SIG-M5 treated with dmso at 0.1 percent for 504 hours (cell line): Measurements from ENCODE around the gene CUL9.

ENCODE experiments used
- DNase-seq: peaks from one replicate; lab custom pipeline; 2025; ENCODE audit not compliant: unreplicated experiment; lab: John Stamatoyannopoulos, UW

The CUL9 gene

GRCh38 chr6:43172104-43173007, 9.6 kb upstream of the CUL9 start:
- peak; percentile 51 for DNase-seq

GRCh38 chr6:43173591-43174262, 8.3 kb upstream of the CUL9 start:
- no peak for DNase-seq

- peak; percentile 99 for DNase-seq
Observed at GRCh38 chr6:43174263-43175112, 7.5 kb upstream of the CUL9 start.

DNA sequence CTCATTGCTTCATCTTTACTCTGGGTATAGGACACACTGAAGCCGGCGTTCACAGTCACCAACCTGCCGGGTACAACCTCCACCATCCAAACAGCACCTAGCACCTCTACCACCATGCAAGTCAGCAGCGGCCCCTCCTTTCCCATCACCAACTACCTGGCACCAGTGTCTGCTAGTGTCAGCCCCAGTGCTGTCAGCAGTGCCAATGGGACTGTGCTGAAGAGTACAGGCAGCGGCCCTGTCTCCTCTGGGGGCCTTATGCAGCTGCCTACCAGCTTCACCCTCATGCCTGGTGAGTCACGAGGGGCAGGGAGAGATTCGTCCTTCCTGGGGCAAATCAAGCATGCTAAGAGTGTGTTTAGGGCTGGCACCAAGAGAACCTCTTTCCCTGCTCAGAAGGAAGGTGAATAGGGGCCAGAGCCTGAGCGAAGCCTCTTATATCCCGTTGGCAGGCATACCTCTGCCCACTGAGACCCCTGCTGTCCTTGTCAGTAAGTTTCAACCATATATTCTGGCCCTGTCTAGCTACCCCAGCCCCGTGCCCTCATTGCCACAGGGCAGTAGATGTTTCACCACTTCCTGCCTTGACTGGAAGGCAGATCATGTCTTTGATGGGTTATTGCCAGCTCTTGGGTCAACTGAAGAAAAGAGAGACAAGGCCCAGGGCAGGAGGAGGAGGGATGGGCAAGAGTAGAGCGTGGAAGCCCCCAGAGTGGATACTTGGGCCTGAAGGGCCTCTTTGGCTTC, 6.1 kb upstream of the CUL9 start:
- DNase-seq: no peak

DNA sequence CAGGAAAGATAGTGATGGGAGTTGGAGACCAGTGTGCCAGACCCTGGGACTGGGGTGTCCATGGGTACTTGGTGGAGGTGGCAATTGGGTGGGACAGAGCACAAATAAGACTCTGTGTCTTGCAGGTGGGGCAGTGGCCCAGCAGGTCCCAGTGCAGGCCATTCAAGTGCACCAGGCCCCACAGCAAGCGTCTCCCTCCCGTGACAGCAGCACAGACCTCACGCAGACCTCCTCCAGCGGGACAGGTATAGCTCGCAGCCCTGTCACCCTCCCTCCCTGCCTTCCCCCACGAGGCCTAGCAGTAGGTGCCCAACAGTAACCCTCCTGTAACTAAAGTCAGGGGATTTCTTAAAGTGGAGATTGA, 5.6 kb upstream of the CUL9 start:
- no peak for DNase-seq

GRCh38 chr6:43178150-43178549, 3.8 kb upstream of the CUL9 start:
- no peak for DNase-seq

DNA sequence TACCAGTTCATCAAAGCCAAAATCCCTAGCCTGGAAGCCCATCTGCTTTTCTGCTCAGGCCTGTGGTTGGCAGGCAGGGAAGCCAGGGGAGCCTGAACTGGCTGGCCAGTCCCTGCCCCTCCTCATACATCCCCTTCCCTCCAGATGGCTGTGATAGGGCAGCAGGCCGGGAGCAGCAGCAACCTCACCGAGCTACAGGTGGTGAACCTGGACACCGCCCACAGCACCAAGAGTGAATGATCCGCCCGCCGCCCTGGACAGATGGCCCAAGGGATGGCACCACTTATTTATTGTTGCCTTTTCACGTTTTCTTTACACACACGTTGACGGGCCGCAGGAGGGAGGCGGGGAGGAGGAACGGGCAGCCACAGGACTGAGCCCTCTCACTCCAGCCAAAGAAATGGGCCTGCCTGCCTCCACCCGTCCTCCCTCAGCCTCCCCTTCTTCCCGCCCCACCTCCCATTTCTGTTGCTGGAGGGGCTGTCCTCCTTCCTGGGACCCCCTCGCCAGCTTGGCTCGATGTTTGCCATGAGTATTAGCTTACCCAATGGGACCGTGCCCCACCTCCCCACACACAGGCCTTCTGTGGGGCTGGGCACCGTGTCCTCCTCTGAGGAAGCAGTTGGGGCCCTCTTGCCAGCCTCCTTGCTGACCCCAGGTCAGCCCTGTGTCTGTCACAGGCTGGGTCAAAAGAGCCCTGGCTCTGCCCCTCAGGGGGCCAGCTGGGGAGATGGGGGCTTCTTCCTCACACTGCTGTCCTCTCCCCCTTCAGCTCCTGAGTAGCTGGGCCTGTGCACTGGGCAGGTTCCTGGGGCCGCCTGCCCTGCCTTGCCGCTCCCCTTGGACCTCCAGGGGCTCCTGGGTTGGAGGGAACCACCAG, 2.8 kb upstream of the CUL9 start:
- no peak for DNase-seq

- no peak for DNase-seq
Observed at GRCh38 chr6:43180058-43180457, 1.9 kb upstream of the CUL9 start.

DNA sequence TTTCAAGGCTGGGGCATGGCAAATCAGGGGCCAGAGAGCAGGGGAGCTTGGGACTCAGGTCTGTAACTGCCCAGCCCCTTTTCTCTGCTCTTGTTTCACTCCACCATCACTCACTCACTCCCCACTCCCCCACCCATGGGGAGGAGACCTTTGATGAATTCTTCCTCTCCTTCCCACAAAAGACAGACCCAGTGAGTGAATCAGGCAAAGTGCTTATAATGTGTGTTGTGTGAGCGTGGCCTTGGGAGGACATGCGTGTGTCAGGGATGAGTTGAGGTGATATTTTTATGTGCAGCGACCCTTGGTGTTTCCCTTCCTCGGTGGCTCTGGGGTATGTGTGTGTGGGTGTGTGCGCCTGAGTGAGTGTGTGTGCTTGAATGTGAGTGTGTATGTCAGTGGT, 1.0 kb upstream of the CUL9 start:
- DNase-seq: no peak

DNA sequence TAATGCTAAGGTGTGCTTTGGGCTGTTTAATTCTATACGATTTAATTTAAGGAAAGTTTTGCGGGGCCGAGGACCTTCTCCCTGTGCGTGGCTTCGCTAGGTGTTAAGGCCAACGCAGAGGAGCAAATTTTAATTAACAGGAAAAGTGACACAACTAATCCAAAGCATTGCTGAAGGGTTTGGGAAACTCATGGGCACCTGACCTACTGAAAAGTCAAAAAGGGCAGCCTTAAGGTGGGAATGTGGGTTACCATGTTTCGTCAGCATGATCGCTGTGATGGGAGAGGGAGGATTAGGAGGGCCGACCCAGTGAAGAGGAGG, 415 bp upstream of the CUL9 start:
- DNase-seq: no peak

DNA sequence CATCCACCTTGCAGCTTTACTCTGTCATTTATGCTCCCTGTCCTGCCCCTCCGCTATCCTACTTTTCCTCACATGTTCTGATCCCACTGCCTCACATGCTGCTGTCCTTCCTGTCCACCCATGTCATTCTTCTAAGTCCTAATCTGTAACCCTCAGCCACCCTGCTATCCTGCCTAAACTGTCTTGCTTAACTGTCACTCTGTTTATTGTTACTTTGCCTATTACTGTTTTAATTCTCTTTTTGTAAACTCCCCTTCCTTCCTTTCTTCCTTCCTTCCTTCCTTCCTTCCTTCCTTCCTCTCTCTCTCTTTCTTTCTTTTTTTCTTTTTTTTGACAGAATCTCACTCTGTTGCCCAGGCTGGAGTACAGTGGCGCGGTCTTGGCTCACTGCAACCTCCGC, 1.4 kb downstream of the CUL9 start:
- no peak for DNase-seq

- DNase-seq: no peak
Observed at GRCh38 chr6:43184268-43184985, 2.4 kb downstream of the CUL9 start.

GRCh38 chr6:43185391-43185985, 3.5 kb downstream of the CUL9 start:
- no peak for DNase-seq

DNA sequence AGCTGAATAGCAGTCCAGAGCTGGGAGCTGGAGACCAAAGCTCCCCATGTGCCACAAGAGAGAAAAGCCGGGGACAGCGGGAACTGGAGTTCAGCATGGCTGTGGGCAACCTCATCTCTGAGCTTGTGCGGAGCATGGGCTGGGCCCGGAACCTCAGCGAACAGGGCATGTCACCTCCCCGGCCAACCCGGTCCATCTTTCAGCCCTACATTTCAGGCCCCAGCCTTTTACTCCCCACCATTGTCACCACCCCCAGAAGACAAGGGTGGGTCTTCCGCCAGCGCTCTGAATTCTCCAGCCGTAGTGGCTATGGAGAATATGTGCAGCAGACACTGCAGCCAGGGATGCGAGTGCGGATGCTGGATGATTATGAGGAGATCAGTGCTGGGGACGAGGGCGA, 4.0 kb downstream of the CUL9 start:
- DNase-seq: no peak

DNA sequence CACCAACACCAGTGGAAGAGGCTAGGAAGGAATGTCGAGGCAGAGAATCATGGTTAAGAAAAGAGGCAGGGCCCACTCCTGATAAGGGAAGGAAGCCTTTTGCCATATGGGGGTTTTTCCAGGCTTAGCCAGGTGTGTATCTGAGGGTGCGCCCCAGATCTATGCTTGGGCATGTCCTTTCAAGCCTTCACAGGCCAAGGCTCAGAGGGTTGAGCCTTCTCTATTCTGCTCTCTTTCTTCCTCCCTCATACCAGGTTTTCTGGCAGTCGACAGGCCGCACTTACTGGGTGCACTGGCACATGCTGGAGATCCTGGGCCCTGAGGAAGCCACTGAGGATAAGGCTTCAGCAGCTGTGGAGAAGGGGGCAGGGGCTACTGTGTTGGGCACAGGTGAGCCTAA, 4.7 kb downstream of the CUL9 start:
- no peak for DNase-seq

DNA sequence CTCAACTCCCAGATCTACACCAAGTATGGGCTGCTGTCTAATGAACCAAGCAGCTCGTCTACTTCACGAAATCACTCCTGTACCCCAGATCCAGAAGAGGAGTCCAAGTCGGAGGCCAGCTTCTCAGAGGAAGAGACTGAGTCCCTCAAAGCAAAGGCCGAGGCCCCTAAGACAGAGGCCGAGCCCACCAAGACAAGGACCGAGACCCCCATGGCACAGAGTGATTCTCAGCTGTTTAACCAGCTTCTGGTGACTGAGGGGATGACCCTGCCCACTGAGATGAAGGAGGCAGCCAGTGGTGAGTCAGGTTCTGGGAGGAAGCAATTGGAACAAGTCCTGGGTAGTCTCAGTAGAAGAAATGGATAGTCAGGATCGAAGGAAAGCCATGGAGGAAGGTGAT, 5.8 kb downstream of the CUL9 start:
- DNase-seq: no peak

- DNase-seq: no peak
Observed at GRCh38 chr6:43188426-43188825, 6.4 kb downstream of the CUL9 start.

DNA sequence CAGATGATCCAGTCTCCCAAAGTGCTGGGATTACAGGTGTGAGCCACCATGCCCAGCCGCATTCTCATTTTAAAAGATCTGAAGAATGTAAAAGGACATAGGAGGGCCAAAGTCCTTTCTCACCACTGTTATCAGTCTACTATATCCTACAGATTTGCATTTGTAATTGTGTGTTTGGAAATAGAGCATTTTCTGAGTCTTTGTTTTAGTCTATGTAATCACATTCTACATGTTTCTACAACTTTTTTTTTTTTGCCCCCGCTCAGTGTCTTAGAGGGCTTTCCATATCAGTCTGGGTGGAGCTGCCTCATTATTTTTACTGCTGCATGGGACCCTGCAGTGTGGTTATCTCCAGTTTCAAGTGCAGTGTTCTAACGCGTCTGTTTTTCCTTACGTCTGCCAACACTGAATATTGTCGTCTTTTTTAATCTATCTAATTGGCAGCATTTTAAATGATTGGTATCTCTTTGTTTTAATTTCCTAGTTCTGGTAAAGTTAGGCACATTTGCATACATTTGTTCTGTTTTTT, 7.8 kb downstream of the CUL9 start:
- no peak for DNase-seq

DNA sequence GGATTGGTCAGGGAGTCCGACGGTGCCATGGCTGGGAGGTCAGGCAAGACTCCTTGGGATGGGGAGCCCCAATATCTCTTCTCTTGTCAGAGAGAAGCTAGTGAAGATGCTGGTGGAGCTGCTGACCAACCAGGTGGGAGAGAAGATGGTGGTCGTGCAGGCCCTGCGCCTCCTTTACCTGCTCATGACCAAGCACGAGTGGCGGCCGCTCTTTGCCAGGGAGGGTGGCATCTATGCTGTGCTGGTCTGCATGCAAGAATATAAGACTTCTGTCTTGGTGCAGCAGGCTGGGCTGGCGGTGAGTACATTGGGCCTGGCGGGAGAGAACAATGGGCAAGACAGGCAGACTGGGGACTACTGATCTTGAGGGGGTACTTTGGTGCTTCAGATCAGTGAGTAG, 10.9 kb downstream of the CUL9 start:
- no peak for DNase-seq
